Measurements from ENCODE around the gene DENND2C. TPM values are rescaled to one million over a fixed set of nuclear protein-coding genes. Genes with fewer than 3 reads are reported as not detected.

Gene DENND2C
- total RNA-seq, 1 experiment from 2014 or later, result 3.6 TPM

GRCh38 chr1:114688526-114688925, 18.7 kb upstream of the DENND2C start (continued):
- no peak for TF ChIP-seq REST (IDR thresholded peaks at IDR 0.05; ENCODE audit: low read depth)
- no peak for TF ChIP-seq SP1 (IDR thresholded peaks at IDR 0.05; ENCODE audit: low read depth)
- no peak for TF ChIP-seq POLR2A (IDR thresholded peaks at IDR 0.05; ENCODE audit: borderline replicate concordance, extremely low read depth, insufficient read depth, insufficient read length)
- no peak for TF ChIP-seq JUND (IDR thresholded peaks at IDR 0.05)
- TF ChIP-seq ATF3 (IDR thresholded peaks at IDR 0.05), result no peak

- no TSS peak for BruUV-seq (replicated peaks)
- H3K79me2 ChIP-seq (ENCODE audit: insufficient read depth, low read length), result no peaks in the 10 kb centered on the region
- H3K27ac ChIP-seq (ENCODE audit: low read depth, low read length), result no peak overlapping the region
- ChIA-PET RAD21 (ENCODE audit: low non-redundant PET in 1 of 2, low total read pairs in 2 of 2, uncharacterized antibody in 2 of 2, unreplicated experiment in 2 of 2) (no interaction called here), POLR2A (no interaction called here), CTCF (no interaction called here)
- H3K9me3 ChIP-seq (ENCODE audit: control insufficient read depth in 1 of 2, insufficient read depth in 1 of 2, low read depth in 1 of 2, low read length in 2 of 2), result no peaks in the 10 kb centered on the region
- no peaks in the 10 kb centered on the region for H3K9me2 ChIP-seq (ENCODE audit: insufficient read depth)
- H3K36me3 ChIP-seq (ENCODE audit: control insufficient read depth in 1 of 2, insufficient read depth in 2 of 2, low read length in 2 of 2), result no peaks in the 10 kb centered on the region
- H2AFZ ChIP-seq (ENCODE audit: low read depth, low read length, poor library complexity, severe bottlenecking), result no peak overlapping the region
- ATAC-seq (no peak), DNase-seq (ENCODE audit: low read depth, low spot score) (no peak)
- H4K20me1 ChIP-seq (ENCODE audit: insufficient read depth), result no peaks in the 10 kb centered on the region
- no peak overlapping the region for H3K4me2 ChIP-seq (ENCODE audit: low read length)
- peaks cover 11% of the 10 kb centered on the region; the same call in 1 of the 2 replicates for H3K27me3 ChIP-seq (ENCODE audit: insufficient read depth, low read length)
- no peaks in the 10 kb centered on the region for H3K4me1 ChIP-seq (ENCODE audit: control insufficient read depth in 1 of 2, insufficient read depth in 2 of 2, low read length in 2 of 2)
- intact Hi-C loops (cut with micrococcal nuclease), result no loop called here
- no peak for TF ChIP-seq SRF (IDR thresholded peaks at IDR 0.05; ENCODE audit: low read depth)
- no peak for TF ChIP-seq SP1 (IDR thresholded peaks at IDR 0.05; ENCODE audit: low read depth)
- TF ChIP-seq SIN3A (IDR thresholded peaks at IDR 0.05; ENCODE audit: low read depth), result no peak
- TF ChIP-seq YY1 (IDR thresholded peaks at IDR 0.05; ENCODE audit: extremely low read depth, insufficient replicate concordance, low read depth, low read length), result no peak
- TF ChIP-seq ZNF274 (IDR thresholded peaks at IDR 0.05; ENCODE audit: low read depth, low read length), result no peak
- TF ChIP-seq TCF7L2 (IDR thresholded peaks at IDR 0.05; ENCODE audit: borderline replicate concordance, extremely low read depth, insufficient read depth, insufficient read length), result no peak
- H3K4me3 ChIP-seq (replicated peaks in 1 of 2; ENCODE audit: low read depth in 1 of 2, low read length in 2 of 2), result no peak overlapping the region
- H3K9ac ChIP-seq (ENCODE audit: low read length), result no peak overlapping the region
These were observed 16.0 kb upstream of the DENND2C start for GRCh38 chr1:114685851-114686250.
